ENCODE data around the gene TPM4.

The TPM4 gene

GRCh38 chr19:16041991-16042386, 34.3 kb upstream of the TPM4 start:
- no peak for TF ChIP-seq CTCF (IDR thresholded peaks at IDR 0.05; ENCODE audit: borderline replicate concordance, insufficient read depth, low read depth, low read length)
- no peak overlapping the region for H3K4me3 ChIP-seq (ENCODE audit: low read depth, low read length)

GRCh38 chr19:16042533-16043085, 33.7 kb upstream of the TPM4 start:
- H3K4me3 ChIP-seq (ENCODE audit: low read depth, low read length), result no peak overlapping the region
- TF ChIP-seq CTCF (IDR thresholded peaks at IDR 0.05; ENCODE audit: borderline replicate concordance, insufficient read depth, low read depth, low read length), result no peak

GRCh38 chr19:16043156-16043757, 33.0 kb upstream of the TPM4 start:
- TF ChIP-seq CTCF (IDR thresholded peaks at IDR 0.05; ENCODE audit: borderline replicate concordance, insufficient read depth, low read depth, low read length), result no peak
- H3K4me3 ChIP-seq (ENCODE audit: low read depth, low read length), result no peak overlapping the region

GRCh38 chr19:16044746-16045145, 31.5 kb upstream of the TPM4 start:
- H3K4me3 ChIP-seq (ENCODE audit: low read depth, low read length), result no peak overlapping the region
- no peak for TF ChIP-seq CTCF (IDR thresholded peaks at IDR 0.05; ENCODE audit: borderline replicate concordance, insufficient read depth, low read depth, low read length)

DNA sequence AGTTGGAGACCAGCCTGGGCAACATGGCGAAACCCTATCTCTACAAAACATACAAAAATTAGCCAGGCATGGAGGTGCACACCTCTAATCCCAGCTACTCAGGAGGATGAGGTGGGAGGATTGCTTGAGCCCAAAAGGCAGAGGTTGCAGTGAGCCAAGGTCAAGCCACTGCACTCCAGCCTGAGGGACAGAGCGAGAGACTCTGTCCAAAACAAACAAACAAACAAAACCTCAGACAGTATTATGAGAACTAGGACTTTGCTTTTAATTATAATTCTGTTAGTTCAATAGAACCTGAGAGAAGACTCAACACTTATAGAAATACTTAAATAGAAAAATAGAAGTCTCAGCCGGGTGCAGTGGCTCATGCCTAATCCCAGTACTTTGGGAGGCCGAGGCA, 31.1 kb upstream of the TPM4 start:
- no peak overlapping the region for H3K4me3 ChIP-seq (ENCODE audit: low read depth, low read length)
- no peak for TF ChIP-seq CTCF (IDR thresholded peaks at IDR 0.05; ENCODE audit: borderline replicate concordance, insufficient read depth, low read depth, low read length)

DNA sequence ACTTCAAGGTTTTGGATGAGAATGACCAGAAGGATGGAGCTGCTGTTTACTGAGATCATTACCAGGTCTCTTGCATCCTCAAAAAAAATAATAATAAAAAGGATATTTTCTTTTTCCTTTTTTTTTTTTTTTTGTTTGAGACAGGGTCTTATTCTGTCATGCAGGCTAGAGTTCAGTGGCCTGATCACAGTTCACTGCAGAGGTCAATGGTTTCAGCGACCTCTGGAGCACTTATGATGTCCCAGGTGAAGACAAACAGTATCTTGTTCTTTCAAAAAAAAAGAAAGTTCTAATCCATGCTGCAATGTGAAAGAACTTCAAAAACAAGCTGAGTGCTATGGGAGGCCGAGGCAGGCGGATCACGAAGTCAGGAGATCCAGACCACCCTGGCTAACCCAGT, 30.4 kb upstream of the TPM4 start:
- no peak overlapping the region for H3K4me3 ChIP-seq (ENCODE audit: low read depth, low read length)
- no peak for TF ChIP-seq CTCF (IDR thresholded peaks at IDR 0.05; ENCODE audit: borderline replicate concordance, insufficient read depth, low read depth, low read length)

- no peak overlapping the region for H3K4me3 ChIP-seq (ENCODE audit: low read depth, low read length)
These were observed 27.7 kb upstream of the TPM4 start for GRCh38 chr19:16048583-16048982.

More at GRCh38 chr19:16048583-16048982, 27.7 kb upstream of the TPM4 start:
- TF ChIP-seq CTCF (IDR thresholded peaks at IDR 0.05; ENCODE audit: borderline replicate concordance, insufficient read depth, low read depth, low read length), result no peak
